Activated T-helper 1 cell treated with anti-CD3 and anti-CD28 coated beads, Interleukin-2, amount 50 U/mL, for 16 hours (primary cell): ENCODE results near the gene MAP4K3.

ENCODE experiments used
- DNase-seq, 2 donors: peaks; one replicate each; pipeline ENCODE4 v3.0.0-alpha.2; 2020; ENCODE audit warnings: low read depth in 1 of 2, low spot score in 1 of 2

Gene MAP4K3

GRCh38 chr2:39436592-39437521 is at the start of gene MAP4K3:
TSS of gene MAP4K3 (minus strand) at chr2:39437285. CDS start at chr2:39436987, 298 bp downstream.
- DNase-seq = peak; percentile 36 to 55

- no peak for DNase-seq
Measured at GRCh38 chr2:39486071-39486470, 49.0 kb upstream of the MAP4K3 start.

GRCh38 chr2:39484620-39485495 is 47.8 kb upstream of the MAP4K3 start:
- no peak for DNase-seq

- DNase-seq = no peak
Measured at GRCh38 chr2:39484206-39484605, 47.1 kb upstream of the MAP4K3 start.

- no peak for DNase-seq
Measured at GRCh38 chr2:39483534-39483933, 46.4 kb upstream of the MAP4K3 start.

GRCh38 chr2:39481611-39482010 is 44.5 kb upstream of the MAP4K3 start:
- no peak for DNase-seq

GRCh38 chr2:39479696-39480095 is 42.6 kb upstream of the MAP4K3 start:
- DNase-seq = no peak

- no peak for DNase-seq
Measured at GRCh38 chr2:39479053-39479670, 42.1 kb upstream of the MAP4K3 start.

- DNase-seq = no peak
Measured at GRCh38 chr2:39476524-39476923, 39.4 kb upstream of the MAP4K3 start.

- no peak for DNase-seq
Measured at GRCh38 chr2:39475006-39475405, 37.9 kb upstream of the MAP4K3 start.

GRCh38 chr2:39470580-39470979 is 33.5 kb upstream of the MAP4K3 start:
- no peak for DNase-seq

GRCh38 chr2:39469807-39470206 is 32.7 kb upstream of the MAP4K3 start:
- no peak for DNase-seq

- no peak for DNase-seq
Measured at GRCh38 chr2:39468579-39469451, 31.7 kb upstream of the MAP4K3 start.

- no peak for DNase-seq
Measured at GRCh38 chr2:39466311-39466710, 29.2 kb upstream of the MAP4K3 start.

GRCh38 chr2:39464864-39465263 is 27.8 kb upstream of the MAP4K3 start:
- DNase-seq = no peak

- no peak for DNase-seq
Measured at GRCh38 chr2:39455826-39456225, 18.7 kb upstream of the MAP4K3 start.

- DNase-seq = no peak
Measured at GRCh38 chr2:39452396-39452795, 15.3 kb upstream of the MAP4K3 start.

- DNase-seq = no peak
Measured at GRCh38 chr2:39451954-39452353, 14.9 kb upstream of the MAP4K3 start.

GRCh38 chr2:39448169-39448502 is 11.1 kb upstream of the MAP4K3 start:
- no peak for DNase-seq

GRCh38 chr2:39447266-39448168 is 10.4 kb upstream of the MAP4K3 start:
- no peak for DNase-seq
